HUES64 (cell line): ENCODE results near the gene ZNF827. TPM values are rescaled to one million over a fixed set of nuclear protein-coding genes. Genes with fewer than 3 reads are reported as not detected.

Source experiments
- H3K27ac ChIP-seq: 2 replicates; pipeline ENCODE4 v1.7.0; 2013; ENCODE audit warnings: low read depth, low read length, inconsistent platforms
- H3K27me3 ChIP-seq: 2 replicates; pipeline ENCODE4 v1.6.1; 2013; ENCODE audit warnings: mild to moderate bottlenecking, low read length; ENCODE audit not compliant: insufficient read depth
- H3K36me3 ChIP-seq: 2 replicates; pipeline ENCODE4 v1.6.1; 2013; ENCODE audit warnings: mild to moderate bottlenecking, low read length; ENCODE audit not compliant: insufficient read depth
- H3K4me1 ChIP-seq: 2 replicates; pipeline ENCODE4 v1.6.1; 2013; ENCODE audit warnings: mild to moderate bottlenecking, low read length, moderate library complexity; ENCODE audit not compliant: insufficient read depth
- H3K4me3 ChIP-seq: 2 replicates; pipeline ENCODE4 v1.5.1; 2013; ENCODE audit warnings: mild to moderate bottlenecking, low read length, moderate library complexity
- H3K9ac ChIP-seq: 2 replicates; pipeline ENCODE4 v1.6.1; 2013; ENCODE audit warnings: mild to moderate bottlenecking, low read depth, low read length
- H3K9me3 ChIP-seq: 2 replicates; pipeline ENCODE4 v1.6.1; 2013; ENCODE audit warnings: low read depth, low read length; ENCODE audit not compliant: insufficient read depth
- WGBS: fragments of 150-250, 120-280 bp; methylation state at CpG from one replicate; pipeline ENCODE4 v1.1.7; 2013; ENCODE audit warnings: missing lambda C conversion rate; 5-methylcytosine and 5-hydroxymethylcytosine counted together
- polyA plus RNA-seq, 2 experiments: library from polyadenylated mRNA; stranded (reverse); fragments of 50-300 nt; gene quantifications; one replicate each; pipeline ENCODE4 v1.2.3, GENCODE V29; 2013

Gene ZNF827
- polyA plus RNA-seq (2013, experiment 1 of 2): 13.1 TPM
- 12.6 TPM for polyA plus RNA-seq (2013, experiment 2 of 2)

DNA sequence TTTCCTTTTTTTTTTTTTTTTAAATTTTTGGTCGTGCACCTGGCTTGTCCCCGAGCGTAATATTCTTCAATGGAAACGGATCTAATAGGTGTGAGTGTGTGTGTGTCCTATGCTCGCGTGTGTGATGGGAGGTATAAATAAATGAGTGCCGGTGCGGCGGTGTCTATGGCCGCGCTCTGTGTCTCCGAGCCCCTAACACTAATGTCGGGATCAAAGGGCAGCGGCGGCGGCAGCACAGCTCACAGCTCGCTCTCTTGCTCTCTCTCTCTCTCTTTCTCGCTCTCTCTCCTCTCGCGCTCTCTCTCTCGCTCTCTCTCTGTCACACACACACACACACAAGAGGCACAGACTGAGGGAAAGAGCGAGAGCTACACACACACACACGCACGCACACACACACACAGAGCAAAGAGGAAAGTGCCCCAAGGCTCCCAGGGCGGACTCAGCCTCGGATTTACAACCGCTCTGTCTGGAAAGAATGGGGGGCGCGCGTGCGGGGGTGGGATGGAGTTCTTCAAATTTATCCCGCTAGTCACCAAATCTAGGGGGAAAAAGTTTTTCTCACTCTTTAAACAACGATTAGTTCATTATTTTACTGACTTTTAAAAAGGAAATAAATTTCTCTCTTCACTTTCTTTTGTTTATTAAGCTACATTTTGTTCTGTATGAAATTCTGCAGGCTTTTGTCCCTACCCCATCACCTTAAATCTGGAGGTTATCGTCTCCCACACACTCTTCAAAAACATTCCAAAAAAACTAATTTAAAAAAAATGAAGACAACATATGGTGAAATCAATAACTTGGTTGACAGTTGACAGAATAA, at the start of gene ZNF827:
ZNF827 (minus strand) TSS at position 206 of the 823 bp plus-strand sequence. CDS start 416 bp downstream, outside the sequence.
- WGBS: under 1% methylated on average over 30 of the region's 34 CpGs
- Histone ChIP-seq H3K9ac (peak within 1 kb of the TSS; percentile 96), H3K27me3 (no peaks in the 10 kb centered on the region; the same call in 1 of the 2 replicates), H3K36me3 (no peaks in the 10 kb centered on the region), H3K4me3 (peak within 1 kb of the TSS; percentile 78), H3K9me3 (no peaks in the 10 kb centered on the region), H3K4me1 (peaks cover 29% of the 10 kb centered on the region), H3K27ac (peak within 1 kb of the TSS; percentile 97)

GRCh38 chr4:145984563-145984962, 45.9 kb upstream of the ZNF827 start:
- no peak overlapping the region for H3K9ac ChIP-seq
- no peaks in the 10 kb centered on the region for H3K27me3 ChIP-seq
- WGBS: 57% methylated on average over 4 of the region's 4 CpGs
- no peaks in the 10 kb centered on the region for H3K9me3 ChIP-seq
- no peak overlapping the region for H3K4me3 ChIP-seq
- H3K27ac ChIP-seq: no peak overlapping the region
- H3K4me1 ChIP-seq: peaks cover 6% of the 10 kb centered on the region
- H3K36me3 ChIP-seq: no peaks in the 10 kb centered on the region

GRCh38 chr4:145982791-145983190, 44.2 kb upstream of the ZNF827 start:
- Histone ChIP-seq H3K9me3 (no peaks in the 10 kb centered on the region), H3K4me1 (peaks cover 6% of the 10 kb centered on the region), H3K4me3 (no peak overlapping the region), H3K36me3 (no peaks in the 10 kb centered on the region), H3K27ac (no peak overlapping the region), H3K27me3 (no peaks in the 10 kb centered on the region), H3K9ac (no peak overlapping the region)
- 94% methylated on average over 4 of the region's 4 CpGs for WGBS

- no peak overlapping the region for H3K9ac ChIP-seq
- no peaks in the 10 kb centered on the region for H3K9me3 ChIP-seq
- no peak overlapping the region for H3K27ac ChIP-seq
- H3K4me3 ChIP-seq: no peak overlapping the region
- H3K36me3 ChIP-seq: no peaks in the 10 kb centered on the region
- no peaks in the 10 kb centered on the region for H3K4me1 ChIP-seq
- H3K27me3 ChIP-seq: no peaks in the 10 kb centered on the region
- 81% methylated on average over 3 of the region's 3 CpGs for WGBS
Measured at GRCh38 chr4:145979160-145979559, 40.5 kb upstream of the ZNF827 start.

GRCh38 chr4:145976680-145977079, 38.1 kb upstream of the ZNF827 start:
- Histone ChIP-seq H3K4me1 (no peaks in the 10 kb centered on the region), H3K27ac (no peak overlapping the region), H3K9me3 (no peaks in the 10 kb centered on the region), H3K9ac (no peak overlapping the region), H3K27me3 (no peaks in the 10 kb centered on the region), H3K4me3 (no peak overlapping the region), H3K36me3 (no peaks in the 10 kb centered on the region)
- WGBS: 90% methylated on average over 4 of the region's 4 CpGs

- H3K27me3 ChIP-seq: no peaks in the 10 kb centered on the region
- no peaks in the 10 kb centered on the region for H3K4me1 ChIP-seq
- H3K9me3 ChIP-seq: no peaks in the 10 kb centered on the region
- H3K9ac ChIP-seq: no peak overlapping the region
- 91% methylated on average over 2 of the region's 2 CpGs for WGBS
- H3K4me3 ChIP-seq: no peak overlapping the region
- no peaks in the 10 kb centered on the region for H3K36me3 ChIP-seq
- no peak overlapping the region for H3K27ac ChIP-seq
Measured at GRCh38 chr4:145960012-145960411, 21.4 kb upstream of the ZNF827 start.

GRCh38 chr4:145957302-145957701, 18.7 kb upstream of the ZNF827 start:
- Histone ChIP-seq H3K27ac (no peak overlapping the region), H3K4me1 (no peaks in the 10 kb centered on the region), H3K36me3 (no peaks in the 10 kb centered on the region), H3K4me3 (no peak overlapping the region), H3K27me3 (no peaks in the 10 kb centered on the region), H3K9ac (no peak overlapping the region), H3K9me3 (no peaks in the 10 kb centered on the region)
- 86% methylated on average over 1 of the region's 1 CpG for WGBS

DNA sequence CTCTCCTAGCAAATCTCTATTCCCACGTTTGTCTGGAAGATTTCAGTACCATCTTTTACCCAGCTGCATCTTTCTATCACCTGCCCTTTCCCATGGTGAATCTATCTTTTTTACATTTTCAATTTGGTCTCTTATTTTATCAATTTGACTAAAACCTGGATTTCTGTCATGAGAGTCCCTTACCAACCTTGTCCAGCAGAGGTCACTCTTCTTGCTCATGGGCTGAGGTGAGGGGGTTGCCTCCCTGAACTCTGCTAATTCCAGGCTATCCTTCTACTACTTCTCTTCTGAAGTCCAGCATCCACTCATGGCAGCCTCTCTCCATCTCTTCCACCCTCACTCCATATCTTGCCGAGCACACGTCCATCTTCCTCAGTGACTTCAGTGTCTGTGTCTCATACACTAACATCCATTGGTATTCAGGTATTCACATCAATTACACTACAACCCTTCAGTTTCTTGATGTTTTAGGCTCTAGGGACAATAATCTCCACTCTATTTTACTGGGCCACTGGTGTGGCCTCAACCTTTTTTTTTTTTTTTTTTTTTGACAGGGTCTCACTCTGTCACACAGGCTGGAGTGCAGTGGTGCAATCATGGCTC, 17.8 kb upstream of the ZNF827 start:
- WGBS: 45% methylated on average over 3 of the region's 3 CpGs
- H3K4me1 ChIP-seq: no peaks in the 10 kb centered on the region
- no peak overlapping the region for H3K9ac ChIP-seq
- H3K36me3 ChIP-seq: no peaks in the 10 kb centered on the region
- H3K27me3 ChIP-seq: no peaks in the 10 kb centered on the region
- H3K27ac ChIP-seq: no peak overlapping the region
- H3K9me3 ChIP-seq: no peaks in the 10 kb centered on the region
- no peak overlapping the region for H3K4me3 ChIP-seq

DNA sequence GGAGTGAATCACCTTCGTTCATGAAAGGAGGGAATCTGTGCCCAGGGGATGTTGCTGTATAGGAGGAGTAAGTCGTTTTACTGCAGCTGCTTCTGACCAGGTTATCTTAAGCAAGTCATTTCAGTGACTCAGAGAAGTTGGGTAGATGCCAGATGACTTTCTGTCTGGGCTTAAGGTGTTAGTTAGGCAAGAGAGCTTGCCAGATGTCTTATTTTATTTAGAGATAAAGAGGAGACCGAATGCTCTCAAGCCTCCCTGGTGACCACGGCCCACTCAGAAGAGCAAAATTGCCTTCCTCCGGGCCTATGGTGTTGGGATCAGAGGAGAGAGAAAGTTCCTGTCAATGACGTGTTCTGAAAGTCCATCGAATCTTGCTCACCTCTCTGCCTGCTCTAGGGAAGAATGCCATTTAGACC, 16.3 kb upstream of the ZNF827 start:
- no peaks in the 10 kb centered on the region for H3K4me1 ChIP-seq
- H3K27me3 ChIP-seq: no peaks in the 10 kb centered on the region
- H3K9me3 ChIP-seq: no peaks in the 10 kb centered on the region
- no peak overlapping the region for H3K4me3 ChIP-seq
- WGBS: 89% methylated on average over 7 of the region's 7 CpGs
- no peak overlapping the region for H3K27ac ChIP-seq
- no peaks in the 10 kb centered on the region for H3K36me3 ChIP-seq
- H3K9ac ChIP-seq: no peak overlapping the region

- WGBS: 89% methylated on average over 2 of the region's 2 CpGs
- no peak overlapping the region for H3K4me3 ChIP-seq
- no peaks in the 10 kb centered on the region for H3K4me1 ChIP-seq
- no peaks in the 10 kb centered on the region for H3K9me3 ChIP-seq
- H3K9ac ChIP-seq: no peak overlapping the region
- no peaks in the 10 kb centered on the region for H3K27me3 ChIP-seq
- no peaks in the 10 kb centered on the region for H3K36me3 ChIP-seq
- no peak overlapping the region for H3K27ac ChIP-seq
Measured at GRCh38 chr4:145951931-145952330, 13.3 kb upstream of the ZNF827 start.

DNA sequence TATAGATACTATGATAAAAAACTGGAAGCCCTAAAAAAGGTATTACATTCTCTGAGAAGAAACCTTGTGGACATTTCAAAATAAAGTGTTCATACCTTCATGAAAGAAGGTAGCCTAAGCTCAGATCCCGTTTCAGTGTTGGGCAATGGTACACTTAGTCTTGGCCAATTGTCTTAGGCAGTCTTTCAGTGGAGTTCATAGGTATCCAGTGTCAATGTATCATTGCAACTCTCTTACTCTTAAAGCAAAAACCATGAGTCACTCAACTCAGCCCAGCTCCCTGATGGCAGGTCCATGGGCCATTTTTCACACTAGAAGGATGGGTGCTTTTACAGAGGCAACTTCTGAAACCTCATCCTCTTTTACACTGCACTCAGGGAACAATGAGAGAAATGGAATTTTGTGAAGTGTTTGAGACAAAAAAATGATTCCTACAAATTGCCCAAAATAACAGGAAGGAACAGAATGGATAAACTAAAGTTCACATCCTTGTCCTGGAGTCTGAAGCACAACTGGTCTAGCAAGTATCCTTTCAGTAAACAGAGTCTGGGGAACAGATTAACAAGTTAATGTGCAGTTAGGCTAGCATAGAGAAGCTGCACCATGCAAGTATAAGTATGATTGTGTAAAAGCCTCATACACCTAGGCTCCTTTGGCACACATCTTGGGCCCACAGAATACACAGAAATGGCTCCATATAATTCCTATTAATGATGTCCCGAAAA, 7.0 kb upstream of the ZNF827 start:
- Histone ChIP-seq H3K27me3 (no peaks in the 10 kb centered on the region), H3K9ac (no peak overlapping the region), H3K4me3 (no peak overlapping the region), H3K36me3 (no peaks in the 10 kb centered on the region), H3K27ac (no peak overlapping the region), H3K9me3 (no peaks in the 10 kb centered on the region), H3K4me1 (no peaks in the 10 kb centered on the region)
- 98% methylated on average over 2 of the region's 2 CpGs for WGBS
